GM12878 (cell line): Measurements from ENCODE around the gene DLX6. TPM values are rescaled to one million over a fixed set of nuclear protein-coding genes. Genes with fewer than 3 reads are reported as not detected.

ENCODE experiments used
- ATAC-seq: fragments of 200-7000 bp; cut with Tn5 transposase; 3 replicates; pipeline ENCODE4 v1.9.1; 2020; ENCODE audit warnings: mild to moderate bottlenecking, moderate library complexity
- BruUV-seq: library from RNA; stranded (reverse); fragments of 400-500 nt; replicated peaks from 2 replicates; lab custom pipeline; 2021; lab: Mats Ljungman, UMichigan
- CTCF ChIA-PET: fragments of 300-600 bp; sonication (Branson Sonifier 250); formaldehyde crosslinking; extraction: SDS; loops from one replicate; lab custom pipeline; 2021; ENCODE audit warnings: inconsistent platforms; lab: Yijun Ruan, JAX
- POLR2A ChIA-PET: fragments of 350-600 bp; formaldehyde crosslinking; extraction: SDS; loops from one replicate; lab custom pipeline; 2021; ENCODE audit warnings: inconsistent platforms; lab: Charles Lee
- RAD21 ChIA-PET: fragments of 300-600 bp; sonication (Branson Sonifier 250); formaldehyde crosslinking; loops from one replicate; lab custom pipeline; 2023; ENCODE audit warnings: antibody characterized with exemption; ENCODE audit not compliant: unreplicated experiment; lab: Charles Lee
- SMC1A ChIA-PET: fragments of 300-600 bp; sonication (Branson Sonifier 250); formaldehyde crosslinking; loops from one replicate; lab custom pipeline; 2023; ENCODE audit not compliant: unreplicated experiment, uncharacterized antibody; lab: Charles Lee
- DNase-seq: peaks from one replicate; pipeline ENCODE4 v3.0.0-alpha.2; 2011; ENCODE audit warnings: low read depth, low spot score
- FAIRE-seq: peaks from 3 replicates; lab custom pipeline; 2011; peaks lifted over from hg19 to GRCh38; lab: Jason Lieb, UNC
- H2AFZ ChIP-seq: 2 replicates; pipeline ENCODE4 v1.6.0; 2011; ENCODE audit warnings: low read depth, low read length, control low read depth; ENCODE audit not compliant: control insufficient read depth
- H3K27ac ChIP-seq: 2 replicates; pipeline ENCODE4 v1.5.1; 2011; ENCODE audit warnings: control low read depth; ENCODE audit not compliant: control insufficient read depth, insufficient read depth
- H3K27me3 ChIP-seq, 2 experiments: replicated peaks in 1 of 2; 2 replicates each; pipeline versions ENCODE4 v1.6.0 to v1.6.1; 2011; ENCODE audit warnings: low read length in 1 of 2; ENCODE audit not compliant: control insufficient read depth in 2 of 2, insufficient read depth in 2 of 2
- H3K36me3 ChIP-seq, 2 experiments: 2 replicates each; pipeline ENCODE4 v1.5.1; 2011; ENCODE audit warnings: low read length in 1 of 2; ENCODE audit not compliant: control insufficient read depth in 2 of 2, insufficient read depth in 2 of 2
- H3K4me1 ChIP-seq: 2 replicates; pipeline ENCODE4 v1.6.1; 2011; ENCODE audit warnings: mild to moderate bottlenecking, low read length, moderate library complexity, mixed read lengths; ENCODE audit not compliant: control insufficient read depth, insufficient read depth
- H3K4me2 ChIP-seq: 2 replicates; pipeline ENCODE4 v1.6.0; 2011; ENCODE audit warnings: control low read depth; ENCODE audit not compliant: control insufficient read depth, insufficient read depth
- H3K4me3 ChIP-seq: fragments of 200-600 bp; sonication (generic); 2 replicates; pipeline ENCODE4 v1.5.1; 2016
- H3K79me2 ChIP-seq: 2 replicates; pipeline ENCODE4 v1.6.0; 2011; ENCODE audit warnings: low read length; ENCODE audit not compliant: control insufficient read depth, insufficient read depth
- H3K9ac ChIP-seq: 2 replicates; pipeline ENCODE4 v1.8.0; 2011; ENCODE audit warnings: low read length, control low read depth, mixed read lengths; ENCODE audit not compliant: control insufficient read depth, insufficient read depth
- H3K9me3 ChIP-seq: replicated peaks from 3 replicates; pipeline ENCODE4 v1.5.1; 2011; ENCODE audit warnings: mild to moderate bottlenecking, low read length; ENCODE audit not compliant: control insufficient read depth, insufficient read depth
- H4K20me1 ChIP-seq: 2 replicates; pipeline ENCODE4 v1.6.0; 2011; ENCODE audit not compliant: control insufficient read depth, insufficient read depth
- CBX5 ChIP-seq: sonication (generic); IDR thresholded peaks from 2 replicates; pipeline ENCODE4 v1.6.1; 2016; ENCODE audit warnings: low read depth, moderate library complexity, mild to moderate bottlenecking, inconsistent platforms
- CHD4 ChIP-seq: fragments of 200-600 bp; sonication (generic); IDR thresholded peaks from 2 replicates; pipeline ENCODE4 v1.6.1; 2016; ENCODE audit warnings: mild to moderate bottlenecking
- EGR1 ChIP-seq, 2 experiments: IDR thresholded peaks; 1 replicate in 1 of 2; 2 replicates in 1 of 2; pipeline ENCODE4 v1.6.1; 2011 to 2012; ENCODE audit warnings: low read depth in 2 of 2, low read length in 2 of 2, borderline replicate concordance in 1 of 2, mild to moderate bottlenecking in 1 of 2, moderate library complexity in 1 of 2
- HDGF ChIP-seq: fragments of 450-650 bp; IDR thresholded peaks from 2 replicates; pipeline ENCODE4 v1.6.1; 2016; ENCODE audit warnings: antibody characterized with exemption
- KLF5 ChIP-seq: fragments of 450-650 bp; IDR thresholded peaks from 2 replicates; pipeline ENCODE4 v1.6.1; 2014; ENCODE audit warnings: mild to moderate bottlenecking; ENCODE audit not compliant: partially characterized antibody
- NFYB ChIP-seq: IDR thresholded peaks from 2 replicates; pipeline ENCODE4 v1.6.1; 2011; ENCODE audit warnings: low read depth, mild to moderate bottlenecking, low read length, improper control_type of control experiment, moderate library complexity; ENCODE audit not compliant: insufficient read depth
- WGBS: methylation state at CpG from one replicate; pipeline ENCODE4 v1.1.6; 2016; ENCODE audit warnings: low lambda C conversion rate; ENCODE audit not compliant: insufficient replicate concordance, insufficient coverage; ENCODE audit errors: missing lambda C conversion rate; 5-methylcytosine and 5-hydroxymethylcytosine counted together
- in situ Hi-C: fragments of 300-500 bp; cut with MboI; formaldehyde crosslinking; loops from 9 replicates; pipeline ENCODE4 v1.14.3; 2018; ENCODE audit warnings: mixed read lengths
- intact Hi-C: fragments of 100-400 bp; cut with micrococcal nuclease; formaldehyde crosslinking; loops from one replicate; pipeline ENCODE4 v1.14.2; 2022; ENCODE audit not compliant: unreplicated experiment
- polyA plus RNA-seq, 11 experiments: library from polyadenylated mRNA; depleted of rRNA in 4 of 11; unstranded in 6 of 11; stranded (reverse) in 5 of 11; fragments of >200 nt; fragmentation: Nextera tagmentation in 4 of 11; fragmentation: Illumina TruSeq in 1 of 11; extraction: Ambion mirVana in 4 of 11; extraction: Trizol in 1 of 11; gene quantifications; 1 replicate in 1 of 11; 2 replicates in 10 of 11; pipeline versions ENCODE4 v1.2.1 to v1.2.3, GENCODE V29; 2011 to 2016; ENCODE audit warnings: inconsistent platforms in 2 of 11, missing spikeins in 2 of 11, low read depth in 1 of 11
- total RNA-seq, 4 experiments: library from RNA; depleted of rRNA in 3 of 4; stranded (reverse); fragments of >200 nt in 3 of 4; fragmentation: Illumina TruSeq in 1 of 4; extraction: Trizol in 1 of 4; gene quantifications; 2 replicates each; pipeline versions ENCODE4 v1.2.1 to v1.2.3, GENCODE V29; 2013 to 2021

The DLX6 gene
- total and polyA plus RNA-seq, 10 of the 15 experiments (the other 5 are each of a cell fraction or from before 2014, with no cell fraction given): not detected

DNA sequence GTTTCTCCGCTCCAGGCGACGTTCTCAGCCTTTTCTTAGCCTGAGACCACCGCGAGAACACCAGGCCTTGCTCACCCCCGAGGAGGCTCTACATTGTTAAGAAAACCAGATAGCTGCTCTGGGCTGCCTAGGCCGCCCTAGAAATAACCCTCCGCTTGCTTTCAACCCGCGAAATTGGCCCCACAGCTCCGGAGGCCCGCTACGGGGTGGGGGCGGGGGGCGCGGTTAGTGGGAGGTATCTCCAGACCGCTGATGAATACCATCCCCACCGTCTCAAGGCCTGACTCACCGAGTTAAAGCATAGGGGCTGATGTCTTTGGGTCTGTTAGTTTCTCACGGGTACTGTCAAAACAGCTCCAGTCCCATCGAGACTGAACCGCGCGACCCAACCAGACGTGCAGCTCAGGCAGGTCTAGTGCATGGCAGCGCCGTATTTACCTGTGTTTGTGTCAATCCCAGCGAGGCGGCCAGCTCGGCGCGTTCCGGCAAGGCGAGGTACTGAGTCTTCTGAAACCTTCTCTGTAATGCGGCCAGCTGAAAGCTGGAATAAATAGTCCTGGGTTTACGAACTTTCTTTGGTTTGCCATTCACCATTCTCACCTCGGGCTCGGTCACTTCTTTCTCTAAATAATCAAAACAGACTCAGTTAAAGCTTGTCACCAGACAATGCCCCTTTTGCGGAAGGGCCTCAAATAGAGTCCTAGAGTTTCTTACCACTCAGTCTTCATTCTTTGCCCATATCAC, 16.6 kb downstream of the DLX6 start:
- peaks cover 38 to 39% of the 10 kb centered on the region in 2 experiments for H3K27me3 ChIP-seq
- H3K4me2 ChIP-seq: no peak overlapping the region
- 66% methylated on average over 36 of the region's 39 CpGs for WGBS
- H3K9me3 ChIP-seq: no peaks in the 10 kb centered on the region; the same call in 2 of the 3 replicates
- H3K4me3 ChIP-seq: no peak overlapping the region
- ChIA-PET RAD21 (no interaction called here), CTCF (no interaction called here), POLR2A (no interaction called here), SMC1A (no interaction called here)
- TF ChIP-seq HDGF: no peak
- no peak for TF ChIP-seq NFYB
- TF ChIP-seq EGR1 (IDR thresholded peaks at IDR 0.05; ENCODE audit: borderline replicate concordance in 1 of 2, low read depth in 2 of 2, low read length in 2 of 2): no peak
- no peak for TF ChIP-seq CHD4
- H3K4me1 ChIP-seq: no peaks in the 10 kb centered on the region
- DNase-seq: no peak
- no peak overlapping the region for H3K9ac ChIP-seq
- no peak for ATAC-seq
- no TSS peak for BruUV-seq
- H2AFZ ChIP-seq: no peak overlapping the region
- no peaks in the 10 kb centered on the region for H3K36me3 ChIP-seq
- intact Hi-C loops (no loop called here), in situ Hi-C loops (loop anchor here (10.0 kb wide), 1 partner anchor 607 kb away; no protein-coding TSS in a partner anchor)
- no peaks in the 10 kb centered on the region for H3K79me2 ChIP-seq
- FAIRE-seq: no peak
- no peaks in the 10 kb centered on the region for H4K20me1 ChIP-seq
- H3K27ac ChIP-seq: no peak overlapping the region

DNA sequence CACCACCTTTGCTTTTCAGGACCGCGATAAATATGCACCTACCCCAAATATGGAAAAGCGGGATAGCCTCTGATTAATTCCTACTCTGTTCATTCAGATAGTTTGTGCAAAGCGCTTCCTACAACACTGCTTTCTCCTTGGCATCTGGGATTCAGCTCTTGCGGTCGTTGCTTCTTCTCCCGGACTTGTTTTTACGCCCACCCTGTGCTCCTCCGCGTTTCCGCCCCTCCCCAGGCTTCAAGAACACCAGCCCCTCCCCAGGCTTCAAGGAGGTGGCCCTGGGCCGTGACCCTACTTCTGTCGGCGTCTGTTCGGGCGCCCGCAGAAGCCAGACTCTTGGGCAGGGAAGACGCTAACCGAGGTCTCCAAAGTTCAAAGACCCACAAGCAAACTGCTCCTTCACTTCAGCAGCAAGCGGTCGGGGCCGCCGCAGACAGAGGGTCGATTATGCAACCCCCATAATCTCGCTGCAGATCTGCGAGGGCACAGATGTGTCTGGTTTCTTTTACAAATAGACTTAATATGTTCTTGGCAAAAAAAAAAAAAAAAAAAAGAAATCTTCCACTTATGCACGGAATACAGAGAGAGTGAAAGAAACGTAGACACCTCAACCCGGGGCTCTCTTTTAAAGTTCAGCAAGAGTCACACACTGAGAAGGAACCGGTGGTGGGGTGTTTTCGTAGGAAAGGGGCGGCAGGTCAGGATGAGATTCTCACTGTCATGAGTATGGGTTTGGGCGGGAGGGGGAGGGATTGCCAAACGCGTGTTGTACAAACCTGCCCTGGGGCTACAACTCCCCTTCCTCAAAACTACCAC, 17.3 kb downstream of the DLX6 start:
- H3K27ac ChIP-seq: no peak overlapping the region
- SMC1A ChIA-PET: no interaction called here
- WGBS: 23% methylated on average over 32 of the region's 35 CpGs
- TF ChIP-seq CBX5: no peak
- no peak for TF ChIP-seq KLF5
- no TSS peak for BruUV-seq
- peaks cover 36 to 44% of the 10 kb centered on the region in 2 experiments for H3K27me3 ChIP-seq
- POLR2A ChIA-PET: no interaction called here
- DNase-seq (no peak), ATAC-seq (no peak), FAIRE-seq (no peak)
- H3K4me3 ChIP-seq: no peak overlapping the region
- H3K4me1 ChIP-seq: no peaks in the 10 kb centered on the region
- in situ Hi-C loops (loop anchor here (10.0 kb wide), 1 partner anchor 608 kb away; no protein-coding TSS in a partner anchor), intact Hi-C loops (no loop called here)
- no peak overlapping the region for H2AFZ ChIP-seq
- no peak overlapping the region for H3K9ac ChIP-seq
- no peaks in the 10 kb centered on the region for H3K36me3 ChIP-seq
- H3K9me3 ChIP-seq: no peaks in the 10 kb centered on the region; the same call in 2 of the 3 replicates
- no peaks in the 10 kb centered on the region for H3K79me2 ChIP-seq
- RAD21 ChIA-PET: no interaction called here
- H3K4me2 ChIP-seq: no peak overlapping the region
- no peaks in the 10 kb centered on the region for H4K20me1 ChIP-seq
- CTCF ChIA-PET: no interaction called here
